GDM1 (cell line): ENCODE results near the gene RNF6.

Experiments used
- DNase-seq: peaks from one replicate; lab custom pipeline; 2025; lab: John Stamatoyannopoulos, UW

Gene RNF6

GRCh38 chr13:26225896-26226617 lies 3.9 kb upstream of the RNF6 start:
- DNase-seq, result no peak

DNA sequence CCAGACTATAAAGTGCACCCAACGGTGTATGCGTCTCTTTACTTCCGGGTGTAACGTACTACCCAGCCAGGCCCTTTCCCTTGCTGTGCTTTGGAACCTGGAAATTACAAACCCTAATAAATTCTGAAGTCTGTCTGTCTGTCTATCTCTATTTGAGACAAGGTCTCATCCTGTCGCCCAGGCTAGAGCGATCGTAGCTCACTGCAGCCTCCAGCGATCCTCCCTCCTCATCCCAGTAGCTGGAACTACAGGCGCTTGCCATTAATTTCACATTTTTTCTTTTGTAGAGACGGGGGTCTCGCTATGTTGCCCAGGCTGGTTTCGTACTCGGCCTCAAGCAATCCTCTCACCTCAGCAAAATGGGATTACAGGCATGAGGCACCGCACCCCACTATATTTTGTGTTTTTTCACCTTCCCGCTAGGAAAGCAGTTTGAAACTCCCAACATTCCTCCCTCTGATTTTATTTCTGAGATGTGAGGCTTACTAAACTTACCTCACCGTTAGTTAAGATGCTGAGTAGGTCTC lies 469 bp upstream of the RNF6 start:
- DNase-seq, result no peak

DNA sequence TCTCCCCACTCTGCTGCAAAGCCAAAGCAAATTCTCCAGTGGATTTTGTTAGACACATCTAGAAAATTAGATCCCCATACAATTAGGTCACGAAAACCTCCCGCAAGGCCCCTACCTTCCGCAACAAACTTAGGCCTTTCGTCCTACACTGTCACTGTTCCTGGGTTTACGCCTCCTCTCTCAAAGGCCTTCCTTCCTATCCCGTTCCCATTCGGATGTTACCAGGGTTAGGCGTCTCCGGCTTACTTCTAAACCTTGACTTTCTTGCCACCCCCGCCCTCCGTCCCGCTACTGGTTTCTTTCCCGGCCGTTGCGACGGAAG lies 754 bp downstream of the RNF6 start:
- DNase-seq, result no peak

- DNase-seq, result no peak
Observed at GRCh38 chr13:26220575-26220974, 1.5 kb downstream of the RNF6 start.

GRCh38 chr13:26219726-26220125 lies 2.4 kb downstream of the RNF6 start:
- DNase-seq, result no peak

DNA sequence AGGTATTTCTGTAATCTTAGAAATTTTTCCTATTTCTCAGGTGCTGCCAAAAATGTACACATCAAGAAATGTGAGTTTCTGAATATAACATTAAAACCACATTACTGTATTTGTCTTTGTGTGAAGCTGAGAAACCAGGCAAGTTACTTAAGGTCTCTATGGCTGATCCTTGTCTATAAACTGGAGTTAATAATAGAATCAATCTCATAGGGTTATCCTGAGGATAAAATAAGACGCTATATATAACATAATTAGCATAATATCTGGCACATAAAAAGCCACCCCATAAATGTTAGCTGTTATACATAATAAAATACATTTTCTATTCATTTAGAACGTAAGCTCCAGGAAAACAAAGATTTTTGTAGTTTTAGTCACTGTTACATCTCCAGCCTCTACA lies 6.1 kb downstream of the RNF6 start:
- no peak for DNase-seq

DNA sequence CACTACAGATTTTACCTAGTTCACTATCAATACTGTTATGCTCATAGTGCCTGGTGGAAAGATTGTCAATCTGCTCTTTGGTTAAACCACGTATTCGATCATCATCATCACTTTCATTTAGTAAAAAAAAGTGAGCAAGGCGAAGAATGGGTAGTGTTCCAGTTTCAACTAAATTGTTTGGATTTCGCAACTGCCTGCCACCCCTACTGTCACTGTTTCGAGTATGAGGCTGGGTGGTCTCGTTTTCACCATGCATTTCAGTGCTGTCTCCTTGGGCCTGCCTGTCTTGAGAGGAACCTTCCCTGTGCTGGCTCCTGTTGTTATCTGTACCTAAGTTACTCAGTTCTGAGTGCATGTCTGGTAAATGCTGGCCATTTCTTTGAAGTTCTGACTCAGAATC lies 8.1 kb downstream of the RNF6 start:
- no peak for DNase-seq

GRCh38 chr13:26213345-26213744 lies 8.8 kb downstream of the RNF6 start:
- DNase-seq, result no peak

GRCh38 chr13:26208287-26208686 lies 13.8 kb downstream of the RNF6 start:
- DNase-seq, result no peak

DNA sequence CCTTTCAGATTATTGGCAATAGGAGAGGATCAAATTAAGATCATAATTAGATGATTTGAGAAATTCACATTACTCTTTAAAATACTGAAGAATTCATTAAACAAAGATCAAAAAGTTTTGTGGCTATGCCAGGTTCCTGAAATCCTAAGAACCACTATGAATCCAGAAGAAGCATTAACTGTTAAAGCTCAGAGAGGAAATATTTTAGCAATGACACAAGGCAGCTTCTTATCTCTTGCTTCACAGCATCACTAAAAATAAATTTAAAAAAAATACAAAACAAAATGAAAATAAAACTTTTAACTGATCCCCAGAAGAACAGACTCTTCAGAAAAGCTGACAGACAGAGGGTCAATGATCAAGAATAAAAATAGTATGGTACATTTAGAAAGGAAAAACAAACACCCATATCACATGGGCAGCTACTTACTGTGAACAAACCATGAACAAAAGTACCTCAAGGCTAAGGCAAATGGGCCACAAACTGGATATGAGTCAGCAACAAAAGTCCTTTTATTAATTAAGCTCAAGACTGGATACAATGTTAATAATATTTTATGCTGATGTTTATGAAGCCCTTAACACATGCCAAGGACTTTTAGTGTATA lies 19.6 kb downstream of the RNF6 start:
- DNase-seq, result no peak

DNA sequence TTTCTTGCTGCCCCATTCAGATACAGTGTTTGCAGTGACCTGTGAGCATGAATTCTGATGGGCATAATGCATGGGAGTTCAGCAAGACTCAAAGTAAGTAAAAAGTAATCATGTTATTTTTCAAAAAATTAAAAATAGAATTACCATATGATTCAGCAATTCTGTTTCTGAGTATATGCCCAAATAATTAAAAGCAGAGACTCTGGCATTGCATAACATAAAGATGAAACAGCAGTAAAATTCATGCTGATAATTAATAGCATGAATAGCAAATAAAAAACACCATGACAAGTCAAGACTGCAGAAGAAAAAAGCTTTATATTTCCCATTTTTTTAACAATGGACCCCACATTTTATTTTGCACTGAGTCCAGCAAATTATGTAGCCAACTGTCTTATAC lies 21.3 kb downstream of the RNF6 start:
- DNase-seq, result no peak

- no peak for DNase-seq
Observed at GRCh38 chr13:26198116-26198515, 24.0 kb downstream of the RNF6 start.

GRCh38 chr13:26197298-26197697 lies 24.8 kb downstream of the RNF6 start:
- no peak for DNase-seq

DNA sequence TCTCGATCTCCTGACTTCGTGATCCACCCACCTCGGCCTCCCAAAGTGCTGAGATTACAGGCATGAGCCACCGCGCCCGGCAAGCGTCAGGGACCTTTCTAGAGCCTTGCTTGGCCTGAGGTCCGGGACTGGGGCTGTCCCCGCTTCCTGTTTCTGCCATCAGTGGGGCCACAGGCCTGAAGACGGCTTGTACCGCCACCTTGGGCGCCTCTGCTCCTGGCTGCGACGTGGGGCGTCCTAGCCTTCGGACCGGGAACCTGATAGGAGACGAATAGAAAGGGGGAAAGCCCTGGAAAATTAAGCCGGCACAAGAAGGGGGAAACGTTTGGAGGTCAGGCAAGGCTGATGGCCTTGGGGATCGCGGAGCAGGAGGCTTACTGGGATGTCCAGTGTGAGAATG lies 35.1 kb downstream of the RNF6 start:
- DNase-seq, result no peak

DNA sequence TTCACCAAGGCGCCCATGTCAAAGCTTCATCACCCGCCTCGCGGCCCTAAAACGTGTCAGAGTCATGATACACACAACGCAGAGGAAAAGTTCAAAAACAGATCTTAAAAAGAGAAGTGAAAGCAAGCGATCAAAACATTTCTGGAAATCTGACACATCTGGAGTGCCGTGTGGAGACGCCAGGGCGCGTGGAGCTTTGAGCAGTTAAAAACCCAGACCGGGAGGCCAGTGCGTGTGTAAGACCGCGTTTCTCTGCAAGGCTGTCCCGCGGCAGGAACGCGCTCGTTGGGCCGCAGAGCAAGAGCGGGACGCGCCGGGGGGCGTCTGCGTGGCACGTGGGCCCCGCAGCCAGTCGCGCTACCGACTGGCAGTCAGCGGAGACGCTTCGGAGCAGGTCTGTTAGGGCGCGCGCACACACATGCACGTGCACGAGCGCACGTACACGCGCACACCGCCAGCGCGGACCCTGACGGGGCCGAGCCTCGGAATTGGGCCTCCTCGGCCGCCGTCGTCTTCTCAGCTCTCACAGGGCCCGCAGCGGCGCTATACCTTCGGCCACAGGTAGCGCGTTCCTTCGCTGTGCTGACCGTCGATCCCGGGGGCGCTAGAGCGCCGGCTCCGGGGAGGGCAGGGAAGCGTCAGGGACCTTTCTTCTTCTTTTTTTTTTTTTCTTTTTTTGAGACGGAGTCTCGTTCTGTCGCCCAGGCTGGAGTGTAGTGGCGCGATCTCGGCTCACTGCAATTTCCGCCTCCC lies 35.8 kb downstream of the RNF6 start:
- peak; percentile 92 for DNase-seq

- no peak for DNase-seq
Observed at GRCh38 chr13:26185720-26186117, 36.4 kb downstream of the RNF6 start.

- DNase-seq, result peak; percentile 61
Observed at GRCh38 chr13:26184791-26185250, 37.3 kb downstream of the RNF6 start.

GRCh38 chr13:26183416-26183815 lies 38.7 kb downstream of the RNF6 start:
- no peak for DNase-seq

DNA sequence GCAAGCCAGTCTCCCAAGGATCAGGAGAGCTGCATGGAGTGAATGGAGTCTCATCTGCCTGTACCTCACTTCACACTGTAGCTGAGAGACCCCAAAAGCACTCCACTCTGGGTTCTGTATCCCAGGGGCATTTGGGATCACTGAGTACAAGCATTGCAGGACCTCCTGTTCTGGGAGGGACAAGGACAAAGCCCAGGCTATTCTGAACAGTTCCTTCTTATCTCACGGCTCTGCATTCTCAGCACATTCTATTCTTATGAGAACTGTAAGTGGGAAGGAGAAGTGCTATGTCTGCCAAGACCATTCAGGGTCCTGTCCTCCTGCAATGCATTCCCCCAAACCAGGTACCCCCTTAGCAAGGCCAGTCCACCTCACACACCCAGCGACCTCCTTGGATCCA lies 42.8 kb downstream of the RNF6 start:
- DNase-seq, result no peak

DNA sequence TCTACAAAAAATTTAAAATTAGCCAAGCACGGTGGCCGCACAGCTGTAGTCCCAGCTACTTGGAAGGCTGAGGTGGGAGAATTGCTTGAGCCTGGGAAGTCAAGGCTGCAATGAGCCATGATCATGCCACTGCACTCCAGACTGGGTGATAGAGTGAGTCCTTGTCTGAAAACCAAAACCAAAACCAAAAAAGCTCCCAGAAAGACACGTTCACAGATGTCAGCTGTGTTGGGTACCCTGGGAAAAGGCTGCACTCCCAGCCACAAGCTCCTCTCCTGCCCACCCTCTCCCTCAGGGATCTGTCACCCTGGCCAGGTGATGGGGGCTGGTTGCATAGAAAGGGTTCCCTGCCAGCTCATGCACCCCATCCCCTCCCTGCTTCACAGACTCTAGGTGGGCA lies 53.3 kb downstream of the RNF6 start:
- no peak for DNase-seq

DNA sequence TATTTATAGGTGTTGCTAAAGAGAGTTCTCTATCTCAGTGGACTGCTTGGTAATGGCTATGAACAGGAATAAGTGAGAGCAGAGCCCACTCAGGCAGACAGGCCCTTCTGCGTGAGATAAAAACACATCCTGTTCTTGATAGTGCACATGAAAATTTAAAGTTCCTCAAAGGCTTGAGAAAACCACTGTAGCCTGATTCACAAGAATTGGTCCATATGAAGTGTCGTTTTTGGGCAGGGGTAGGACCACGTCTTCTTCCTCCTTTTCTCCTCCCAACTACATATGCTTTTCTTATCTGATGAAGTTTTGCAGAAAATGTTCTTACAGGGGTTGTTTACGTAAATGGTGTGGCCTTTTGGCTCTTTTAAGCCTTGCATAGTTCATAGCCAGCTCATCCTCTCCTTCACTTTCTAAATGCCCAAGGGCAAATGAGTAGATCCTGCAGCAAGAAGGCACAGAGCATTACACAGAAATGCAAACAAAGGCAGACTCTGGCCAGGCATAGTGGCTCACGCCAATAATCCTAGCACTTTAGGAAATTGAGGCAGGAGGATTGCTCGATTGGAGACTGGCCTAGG lies 53.8 kb downstream of the RNF6 start:
- DNase-seq, result peak; percentile 16

DNA sequence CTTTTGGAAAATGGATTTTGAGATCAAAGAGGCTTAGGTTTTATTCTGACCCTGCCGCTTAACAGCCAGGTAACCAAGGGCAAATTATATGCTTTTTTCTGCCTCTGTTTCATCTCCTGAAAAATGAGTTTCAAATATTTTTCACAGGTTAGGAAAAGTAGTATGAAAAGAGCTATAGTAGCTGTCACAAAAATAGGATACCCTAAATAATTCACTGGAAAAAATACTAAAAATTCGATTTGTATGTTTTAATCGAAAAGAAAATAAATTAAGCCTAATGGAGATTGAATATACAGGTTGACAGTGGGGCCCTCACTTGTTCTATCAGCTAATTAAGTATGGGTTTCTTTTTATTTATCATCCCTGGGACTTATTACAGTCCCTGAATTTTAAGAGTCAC lies 58.3 kb downstream of the RNF6 start:
- no peak for DNase-seq
